Uterus (tissue), 2 donors: ENCODE data around the gene NSUN6.

ENCODE experiments used
- POLR2A ChIP-seq, 2 donors: fragments of 450-650 bp; IDR thresholded peaks; one replicate each; pipeline ENCODE4 v1.6.1; 2016; ENCODE audit warnings: antibody characterized with exemption in 2 of 2, mild to moderate bottlenecking in 1 of 2, moderate library complexity in 1 of 2
- TF ChIP-seq, protein P1 (sequence below), 4 experiments: fragments of 200-600 bp in 2 of 4; fragments of 450-650 bp in 2 of 4; sonication (generic) in 2 of 4; IDR thresholded peaks; one replicate each; pipeline ENCODE4 v1.5.1; 2016 to 2019; ENCODE audit warnings: antibody characterized with exemption in 4 of 4, mild to moderate bottlenecking in 2 of 4, moderate library complexity in 1 of 4

GRCh38 chr10:18565006-18565405, 86.4 kb downstream of the NSUN6 start:
- TF ChIP-seq POLR2A (IDR thresholded peaks at IDR 0.05), result no peak
- TF ChIP-seq, protein P1, sequence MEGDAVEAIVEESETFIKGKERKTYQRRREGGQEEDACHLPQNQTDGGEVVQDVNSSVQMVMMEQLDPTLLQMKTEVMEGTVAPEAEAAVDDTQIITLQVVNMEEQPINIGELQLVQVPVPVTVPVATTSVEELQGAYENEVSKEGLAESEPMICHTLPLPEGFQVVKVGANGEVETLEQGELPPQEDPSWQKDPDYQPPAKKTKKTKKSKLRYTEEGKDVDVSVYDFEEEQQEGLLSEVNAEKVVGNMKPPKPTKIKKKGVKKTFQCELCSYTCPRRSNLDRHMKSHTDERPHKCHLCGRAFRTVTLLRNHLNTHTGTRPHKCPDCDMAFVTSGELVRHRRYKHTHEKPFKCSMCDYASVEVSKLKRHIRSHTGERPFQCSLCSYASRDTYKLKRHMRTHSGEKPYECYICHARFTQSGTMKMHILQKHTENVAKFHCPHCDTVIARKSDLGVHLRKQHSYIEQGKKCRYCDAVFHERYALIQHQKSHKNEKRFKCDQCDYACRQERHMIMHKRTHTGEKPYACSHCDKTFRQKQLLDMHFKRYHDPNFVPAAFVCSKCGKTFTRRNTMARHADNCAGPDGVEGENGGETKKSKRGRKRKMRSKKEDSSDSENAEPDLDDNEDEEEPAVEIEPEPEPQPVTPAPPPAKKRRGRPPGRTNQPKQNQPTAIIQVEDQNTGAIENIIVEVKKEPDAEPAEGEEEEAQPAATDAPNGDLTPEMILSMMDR (IDR thresholded peaks at IDR 0.05), result no peak
